8988T (cell line): ENCODE results near the gene PTPRN2.
"Not testable (repeated sequence)": the region's sequence is repeated elsewhere in the genome, so short reads cannot be mapped to it uniquely, and the experiment has no call there.

Experiments
- DNase-seq: peaks from one replicate; pipeline ENCODE4 v3.0.0; 2011

Gene PTPRN2

GRCh38 chr7:157789942-157790341 is 797.7 kb downstream of the PTPRN2 start:
- no peak for DNase-seq

GRCh38 chr7:157789094-157789493 is 798.5 kb downstream of the PTPRN2 start:
- DNase-seq: no peak

- no peak for DNase-seq
Observed at GRCh38 chr7:157788573-157788972, 799.0 kb downstream of the PTPRN2 start.

- DNase-seq: no peak
Observed at GRCh38 chr7:157787275-157787701, 800.3 kb downstream of the PTPRN2 start.

- DNase-seq: no peak
Observed at GRCh38 chr7:157786375-157787274, 801.0 kb downstream of the PTPRN2 start.

GRCh38 chr7:157785486-157786186 is 802.0 kb downstream of the PTPRN2 start:
- DNase-seq: no peak

GRCh38 chr7:157784979-157785441 is 802.6 kb downstream of the PTPRN2 start:
- DNase-seq: no peak

GRCh38 chr7:157784041-157784835 is 803.4 kb downstream of the PTPRN2 start:
- no peak for DNase-seq

GRCh38 chr7:157782041-157782440 is 805.6 kb downstream of the PTPRN2 start:
- DNase-seq: no peak

- DNase-seq: no peak
Observed at GRCh38 chr7:157780721-157781120, 806.9 kb downstream of the PTPRN2 start.

- no peak for DNase-seq
Observed at GRCh38 chr7:157780312-157780711, 807.3 kb downstream of the PTPRN2 start.

- DNase-seq: no peak
Observed at GRCh38 chr7:157779206-157779605, 808.4 kb downstream of the PTPRN2 start.

GRCh38 chr7:157777194-157777762 is 810.3 kb downstream of the PTPRN2 start:
- DNase-seq: not testable (repeated sequence)

- DNase-seq: no peak
Observed at GRCh38 chr7:157775560-157776332, 811.9 kb downstream of the PTPRN2 start.

- no peak for DNase-seq
Observed at GRCh38 chr7:157775021-157775559, 812.5 kb downstream of the PTPRN2 start.

GRCh38 chr7:157774495-157774894 is 813.1 kb downstream of the PTPRN2 start:
- DNase-seq: no peak

GRCh38 chr7:157773361-157773760 is 814.3 kb downstream of the PTPRN2 start:
- no peak for DNase-seq

- DNase-seq: no peak
Observed at GRCh38 chr7:157772486-157773130, 815.0 kb downstream of the PTPRN2 start.

GRCh38 chr7:157771689-157772088 is 815.9 kb downstream of the PTPRN2 start:
- no peak for DNase-seq

GRCh38 chr7:157770716-157771320 is 816.8 kb downstream of the PTPRN2 start:
- DNase-seq: no peak
